Measurements from ENCODE around the gene STK39.

STK39 gene

GRCh38 chr2:167928434-167928833 is 319.0 kb downstream of the STK39 start:
- DNase-seq (ENCODE audit: low read depth in 2 of 2), result no peak

DNA sequence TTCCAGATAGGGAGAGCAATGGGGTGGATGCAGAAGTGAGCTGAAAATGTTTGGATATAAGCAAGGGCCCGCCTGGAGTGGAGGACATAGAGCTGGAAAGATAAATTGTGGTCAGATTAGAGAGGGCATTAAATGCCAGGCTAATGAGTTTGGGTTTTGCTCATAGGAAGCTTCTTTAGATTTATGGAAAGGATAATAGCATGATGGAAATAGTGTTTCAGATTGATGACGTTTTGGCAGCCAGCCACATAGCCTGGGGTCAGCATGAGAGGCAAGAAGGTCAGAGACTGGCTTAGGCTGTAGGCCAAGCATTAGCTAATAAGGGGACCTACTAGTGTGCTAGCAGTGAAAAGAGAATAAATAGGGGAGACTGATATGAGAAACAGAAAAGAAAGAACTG is 321.6 kb downstream of the STK39 start:
- no peak for DNase-seq (ENCODE audit: low read depth in 2 of 2)

GRCh38 chr2:167924556-167924955 is 322.8 kb downstream of the STK39 start:
- no peak for DNase-seq (ENCODE audit: low read depth in 2 of 2)

- DNase-seq (ENCODE audit: low read depth in 2 of 2), result no peak
Measured at GRCh38 chr2:167916756-167917155, 330.6 kb downstream of the STK39 start.

DNA sequence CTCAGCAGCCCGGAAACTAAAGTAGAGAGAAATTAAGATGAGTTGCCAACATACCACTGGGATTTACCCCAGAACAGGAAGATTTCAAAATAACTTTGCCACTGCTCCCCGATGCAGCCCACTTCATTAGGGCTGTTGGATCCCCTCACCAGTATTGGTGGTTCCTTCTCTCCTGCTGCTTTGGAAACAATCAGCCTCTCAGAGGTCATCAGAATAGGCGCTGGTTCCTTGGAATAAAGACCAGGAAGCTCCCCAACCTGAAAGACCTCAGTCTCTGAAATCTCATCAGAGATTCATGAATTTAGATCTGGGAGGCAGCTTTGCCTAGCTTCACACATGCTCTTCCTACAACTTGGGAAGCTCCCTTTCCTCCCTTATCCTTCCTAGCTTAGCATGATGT is 332.4 kb downstream of the STK39 start:
- DNase-seq (ENCODE audit: low read depth in 2 of 2), result no peak

DNA sequence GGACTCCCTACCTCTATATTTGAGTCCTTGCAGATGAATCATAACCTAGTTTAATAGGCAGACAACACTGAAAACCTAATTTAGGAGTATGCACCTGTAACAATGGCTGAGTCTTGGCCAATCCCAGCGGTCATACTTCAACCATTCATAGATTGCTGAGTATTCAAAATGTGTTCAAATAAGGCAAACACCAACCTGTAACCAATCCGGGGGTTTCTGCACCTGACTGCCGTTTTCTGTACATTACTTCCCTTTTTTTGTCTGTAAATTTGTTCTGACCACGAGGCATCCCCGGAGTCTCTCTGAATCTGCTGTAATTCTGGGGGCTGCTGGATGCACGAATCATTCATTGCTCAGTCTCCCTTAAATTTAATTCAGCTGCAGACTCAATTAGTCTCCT is 338.6 kb downstream of the STK39 start:
- no peak for DNase-seq (ENCODE audit: low read depth in 2 of 2)

GRCh38 chr2:167905668-167906067 is 341.7 kb downstream of the STK39 start:
- no peak for DNase-seq (ENCODE audit: low read depth in 2 of 2)

Measured in stimulated activated CD8-positive, alpha-beta memory T cell treated with anti-CD3 and anti-CD28 coated beads, Interleukin-15, amount 100 ng/mL, for 48 hours (primary cell).